ENCODE results near the gene OSM.

- TF ChIP-seq CTCF (IDR thresholded peaks at IDR 0.05; ENCODE audit: extremely low read depth in 1 of 2, insufficient read depth in 1 of 2, low read depth in 1 of 2, low read length in 2 of 2), result no peak
- no peak for TF ChIP-seq EZH2 (IDR thresholded peaks at IDR 0.05; ENCODE audit: borderline replicate concordance, low read depth, low read length, severe bottlenecking)
- no peak for TF ChIP-seq POLR2AphosphoS5 (IDR thresholded peaks at IDR 0.05; ENCODE audit: insufficient read depth, low read depth, low read length)
- TF ChIP-seq MAX (IDR thresholded peaks at IDR 0.05; ENCODE audit: insufficient read depth, insufficient read length), result no peak
- TF ChIP-seq FOS (IDR thresholded peaks at IDR 0.05; ENCODE audit: borderline replicate concordance, insufficient read depth, low read length), result no peak
- TF ChIP-seq MYC (IDR thresholded peaks at IDR 0.05; ENCODE audit: low read depth, low read length), result no peak
- TF ChIP-seq POLR2A (IDR thresholded peaks at IDR 0.05; ENCODE audit: low read depth, low read length), result no peak
Observed at GRCh38 chr22:30243661-30244060, 23.0 kb downstream of the OSM start.

All from endothelial cell of umbilical vein (primary cell).